GM12864 (cell line): ENCODE data around the gene GJA3.

Experiments
- DNase-seq: peaks from one replicate; pipeline ENCODE4 v3.0.0-alpha.2; 2011; ENCODE audit warnings: low read depth
- H3K4me3 ChIP-seq: 2 replicates; pipeline ENCODE4 v1.5.1; 2011; ENCODE audit warnings: mild to moderate bottlenecking, low read depth, low read length, control low read depth
- CTCF ChIP-seq: IDR thresholded peaks from 2 replicates; pipeline ENCODE4 v1.5.1; 2011; ENCODE audit warnings: low read depth, mild to moderate bottlenecking, moderate library complexity, low read length, control low read depth, inconsistent platforms; ENCODE audit errors: missing control alignments

The GJA3 gene

GRCh38 chr13:20105161-20105689, 55.6 kb downstream of the GJA3 start:
- no peak overlapping the region for H3K4me3 ChIP-seq
- no peak for TF ChIP-seq CTCF
- no peak for DNase-seq

- H3K4me3 ChIP-seq: no peak overlapping the region
- TF ChIP-seq CTCF: no peak
- no peak for DNase-seq
These were observed 58.2 kb downstream of the GJA3 start for GRCh38 chr13:20102525-20103180.

GRCh38 chr13:20101467-20102316, 59.2 kb downstream of the GJA3 start:
- no peak for TF ChIP-seq CTCF
- no peak overlapping the region for H3K4me3 ChIP-seq
- no peak for DNase-seq

- TF ChIP-seq CTCF: no peak
- H3K4me3 ChIP-seq: no peak overlapping the region
- DNase-seq: no peak
These were observed 61.5 kb downstream of the GJA3 start for GRCh38 chr13:20099319-20099718.

GRCh38 chr13:20093951-20094350, 66.9 kb downstream of the GJA3 start:
- no peak overlapping the region for H3K4me3 ChIP-seq
- no peak for DNase-seq
- no peak for TF ChIP-seq CTCF

- no peak overlapping the region for H3K4me3 ChIP-seq
- no peak for TF ChIP-seq CTCF
- DNase-seq: no peak
These were observed 70.5 kb downstream of the GJA3 start for GRCh38 chr13:20090349-20090748.
